Measurements from ENCODE around the gene PXYLP1. TPM values are rescaled to one million over a fixed set of nuclear protein-coding genes. Genes with fewer than 3 reads are reported as not detected.

The PXYLP1 gene
- total RNA-seq, 3 donors from 2014 or later (not counting 1 experiment from before 2014, with no cell fraction given) = 13.0 to 32.4 (median 21.7) TPM

- no peaks in the 10 kb centered on the region for H3K36me3 ChIP-seq (ENCODE audit: control insufficient read depth, insufficient read depth, low read length)
- H3K4me1 ChIP-seq (ENCODE audit: control insufficient read depth, insufficient read depth, low read length) = peaks cover 29% of the 10 kb centered on the region
- Mint-ChIP-seq H3K27ac (peak overlapping the region; percentile 52 to 82), H3K4me1 (peaks cover 21 to 23% of the 10 kb centered on the region in 2 donors), H3K27me3 (ENCODE audit: low read depth in 2 of 2) (no peaks in the 10 kb centered on the region), H3K4me3 (peak overlapping the region; percentile 67), H3K36me3 (no peaks in the 10 kb centered on the region), H3K9me3 (no peaks in the 10 kb centered on the region)
- no peaks in the 10 kb centered on the region for H3K27me3 ChIP-seq (ENCODE audit: control insufficient read depth, insufficient read depth, low read length)
- DNase-seq (no peak), ATAC-seq (peak; percentile 58 to 72 (median 61))
- H3K27ac ChIP-seq (ENCODE audit: low read length) = no peak overlapping the region
- intact Hi-C loops (cut with micrococcal nuclease) = no loop called here
- no peak overlapping the region for H3K4me3 ChIP-seq (ENCODE audit: low read length)
- no peaks in the 10 kb centered on the region for H3K9me3 ChIP-seq (ENCODE audit: control insufficient read depth, insufficient read depth, low read length)
- WGBS (ENCODE audit: insufficient coverage) = 8% methylated on average over 1 of the region's 1 CpG
- TF ChIP-seq CTCF (IDR thresholded peaks at IDR 0.05) = no peak
Measured at GRCh38 chr3:141275032-141275422, 43.4 kb downstream of the PXYLP1 start.

- Histone ChIP-seq H3K4me1 (ENCODE audit: control insufficient read depth, insufficient read depth, low read length) (peaks cover 29% of the 10 kb centered on the region), H3K27me3 (ENCODE audit: control insufficient read depth, insufficient read depth, low read length) (no peaks in the 10 kb centered on the region), H3K4me3 (ENCODE audit: low read length) (no peak overlapping the region), H3K27ac (ENCODE audit: low read length) (no peak overlapping the region), H3K36me3 (ENCODE audit: control insufficient read depth, insufficient read depth, low read length) (peaks cover under 1% of the 10 kb centered on the region), H3K9me3 (ENCODE audit: control insufficient read depth, insufficient read depth, low read length) (no peaks in the 10 kb centered on the region)
- no peak for TF ChIP-seq CTCF (IDR thresholded peaks at IDR 0.05)
- DNase-seq (no peak), ATAC-seq (no peak)
- H3K9me3 Mint-ChIP-seq = no peaks in the 10 kb centered on the region
- no peaks in the 10 kb centered on the region for H3K27me3 Mint-ChIP-seq (ENCODE audit: low read depth in 2 of 2)
- H3K4me3 Mint-ChIP-seq = no peak overlapping the region
- WGBS (ENCODE audit: insufficient coverage) = 88% methylated on average over 1 of the region's 2 CpGs
- H3K4me1 Mint-ChIP-seq = peaks cover 21 to 23% of the 10 kb centered on the region in 2 donors
- no peaks in the 10 kb centered on the region for H3K36me3 Mint-ChIP-seq
- intact Hi-C loops (cut with micrococcal nuclease) = no loop called here
- peak overlapping the region; percentile 52 to 82 for H3K27ac Mint-ChIP-seq
Measured at GRCh38 chr3:141275511-141275910, 43.9 kb downstream of the PXYLP1 start.

- intact Hi-C loops (cut with micrococcal nuclease) = no loop called here
- Mint-ChIP-seq H3K36me3 (no peaks in the 10 kb centered on the region), H3K9me3 (no peaks in the 10 kb centered on the region), H3K4me3 (no peak overlapping the region), H3K27me3 (ENCODE audit: low read depth in 2 of 2) (no peaks in the 10 kb centered on the region), H3K27ac (no peak overlapping the region), H3K4me1 (peaks cover 21 to 23% of the 10 kb centered on the region in 2 donors)
- H3K27ac ChIP-seq (ENCODE audit: low read length) = no peak overlapping the region
- no peak for TF ChIP-seq CTCF (IDR thresholded peaks at IDR 0.05)
- no peaks in the 10 kb centered on the region for H3K9me3 ChIP-seq (ENCODE audit: control insufficient read depth, insufficient read depth, low read length)
- no peak for ATAC-seq
- H3K4me1 ChIP-seq (ENCODE audit: control insufficient read depth, insufficient read depth, low read length) = peaks cover 29% of the 10 kb centered on the region
- no peak overlapping the region for H3K4me3 ChIP-seq (ENCODE audit: low read length)
- no peak for DNase-seq
- WGBS (ENCODE audit: insufficient coverage) = 76% methylated on average over 6 of the region's 7 CpGs
- H3K27me3 ChIP-seq (ENCODE audit: control insufficient read depth, insufficient read depth, low read length) = no peaks in the 10 kb centered on the region
- peaks cover 2% of the 10 kb centered on the region for H3K36me3 ChIP-seq (ENCODE audit: control insufficient read depth, insufficient read depth, low read length)
Measured at GRCh38 chr3:141275973-141276372, 44.3 kb downstream of the PXYLP1 start.

- H3K27ac Mint-ChIP-seq = no peak overlapping the region
- no peak for TF ChIP-seq CTCF (IDR thresholded peaks at IDR 0.05)
- ATAC-seq (no peak), DNase-seq (no peak)
- 94% methylated on average over 8 of the region's 9 CpGs for WGBS (ENCODE audit: insufficient coverage)
- H3K9me3 Mint-ChIP-seq = no peaks in the 10 kb centered on the region
- H3K4me3 Mint-ChIP-seq = no peak overlapping the region
- peaks cover 21 to 23% of the 10 kb centered on the region in 2 donors for H3K4me1 Mint-ChIP-seq
- peaks cover 4% of the 10 kb centered on the region for H3K36me3 ChIP-seq (ENCODE audit: control insufficient read depth, insufficient read depth, low read length)
- H3K36me3 Mint-ChIP-seq = no peaks in the 10 kb centered on the region
- no peak overlapping the region for H3K27ac ChIP-seq (ENCODE audit: low read length)
- intact Hi-C loops (cut with micrococcal nuclease) = no loop called here
- H3K4me1 ChIP-seq (ENCODE audit: control insufficient read depth, insufficient read depth, low read length) = peaks cover 29% of the 10 kb centered on the region
- no peaks in the 10 kb centered on the region for H3K27me3 ChIP-seq (ENCODE audit: control insufficient read depth, insufficient read depth, low read length)
- H3K9me3 ChIP-seq (ENCODE audit: control insufficient read depth, insufficient read depth, low read length) = no peaks in the 10 kb centered on the region
- no peaks in the 10 kb centered on the region for H3K27me3 Mint-ChIP-seq (ENCODE audit: low read depth in 2 of 2)
- no peak overlapping the region for H3K4me3 ChIP-seq (ENCODE audit: low read length)
Measured at GRCh38 chr3:141276398-141276797, 44.8 kb downstream of the PXYLP1 start.
